ENCODE measurements around the gene EPC1.

- TF ChIP-seq, protein P1, sequence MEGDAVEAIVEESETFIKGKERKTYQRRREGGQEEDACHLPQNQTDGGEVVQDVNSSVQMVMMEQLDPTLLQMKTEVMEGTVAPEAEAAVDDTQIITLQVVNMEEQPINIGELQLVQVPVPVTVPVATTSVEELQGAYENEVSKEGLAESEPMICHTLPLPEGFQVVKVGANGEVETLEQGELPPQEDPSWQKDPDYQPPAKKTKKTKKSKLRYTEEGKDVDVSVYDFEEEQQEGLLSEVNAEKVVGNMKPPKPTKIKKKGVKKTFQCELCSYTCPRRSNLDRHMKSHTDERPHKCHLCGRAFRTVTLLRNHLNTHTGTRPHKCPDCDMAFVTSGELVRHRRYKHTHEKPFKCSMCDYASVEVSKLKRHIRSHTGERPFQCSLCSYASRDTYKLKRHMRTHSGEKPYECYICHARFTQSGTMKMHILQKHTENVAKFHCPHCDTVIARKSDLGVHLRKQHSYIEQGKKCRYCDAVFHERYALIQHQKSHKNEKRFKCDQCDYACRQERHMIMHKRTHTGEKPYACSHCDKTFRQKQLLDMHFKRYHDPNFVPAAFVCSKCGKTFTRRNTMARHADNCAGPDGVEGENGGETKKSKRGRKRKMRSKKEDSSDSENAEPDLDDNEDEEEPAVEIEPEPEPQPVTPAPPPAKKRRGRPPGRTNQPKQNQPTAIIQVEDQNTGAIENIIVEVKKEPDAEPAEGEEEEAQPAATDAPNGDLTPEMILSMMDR (IDR thresholded peaks at IDR 0.05), result no peak
- no peak for TF ChIP-seq EZH2 (IDR thresholded peaks at IDR 0.05)
Measured at GRCh38 chr10:32326119-32326518, 20.8 kb downstream of the EPC1 start.

All from neural progenitor cell (in vitro differentiated cells).